DOHH2 (cell line): ENCODE measurements around the gene CLEC2A.

Experiments
- EZH2phosphoT487 ChIP-seq: fragments of 200-600 bp; sonication (generic); IDR thresholded peaks from 2 replicates; pipeline ENCODE4 v1.6.1; 2017; ENCODE audit warnings: borderline replicate concordance, mild to moderate bottlenecking, antibody characterized with exemption, low read length, moderate library complexity, mixed read lengths
- TF ChIP-seq, protein P1 (sequence below): fragments of 200-600 bp; sonication (generic); IDR thresholded peaks from one replicate; pipeline ENCODE4 v1.5.1; 2014; ENCODE audit warnings: antibody characterized with exemption, mild to moderate bottlenecking, low read depth, low read length; ENCODE audit not compliant: poor library complexity, severe bottlenecking

DNA sequence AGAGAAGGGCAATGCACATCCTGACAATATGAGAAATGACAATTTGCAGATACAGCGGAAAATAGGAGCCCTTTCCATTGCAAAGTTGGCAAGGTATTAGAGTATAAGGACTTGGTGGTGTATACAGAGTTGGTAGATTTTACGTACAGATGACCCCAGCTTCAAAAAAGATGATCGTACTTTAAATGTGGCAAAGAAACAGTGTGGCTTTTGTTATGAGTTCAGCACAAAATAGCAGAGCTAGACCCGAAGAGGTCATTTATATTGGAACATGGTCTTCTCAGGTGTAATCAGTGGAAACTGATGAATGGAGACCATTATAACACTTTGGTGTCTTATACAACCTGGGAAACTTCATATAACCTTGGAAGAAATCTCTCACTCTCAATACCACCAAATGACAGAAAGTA is 65.3 kb downstream of the CLEC2A start:
- TF ChIP-seq, protein P1, sequence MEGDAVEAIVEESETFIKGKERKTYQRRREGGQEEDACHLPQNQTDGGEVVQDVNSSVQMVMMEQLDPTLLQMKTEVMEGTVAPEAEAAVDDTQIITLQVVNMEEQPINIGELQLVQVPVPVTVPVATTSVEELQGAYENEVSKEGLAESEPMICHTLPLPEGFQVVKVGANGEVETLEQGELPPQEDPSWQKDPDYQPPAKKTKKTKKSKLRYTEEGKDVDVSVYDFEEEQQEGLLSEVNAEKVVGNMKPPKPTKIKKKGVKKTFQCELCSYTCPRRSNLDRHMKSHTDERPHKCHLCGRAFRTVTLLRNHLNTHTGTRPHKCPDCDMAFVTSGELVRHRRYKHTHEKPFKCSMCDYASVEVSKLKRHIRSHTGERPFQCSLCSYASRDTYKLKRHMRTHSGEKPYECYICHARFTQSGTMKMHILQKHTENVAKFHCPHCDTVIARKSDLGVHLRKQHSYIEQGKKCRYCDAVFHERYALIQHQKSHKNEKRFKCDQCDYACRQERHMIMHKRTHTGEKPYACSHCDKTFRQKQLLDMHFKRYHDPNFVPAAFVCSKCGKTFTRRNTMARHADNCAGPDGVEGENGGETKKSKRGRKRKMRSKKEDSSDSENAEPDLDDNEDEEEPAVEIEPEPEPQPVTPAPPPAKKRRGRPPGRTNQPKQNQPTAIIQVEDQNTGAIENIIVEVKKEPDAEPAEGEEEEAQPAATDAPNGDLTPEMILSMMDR: no peak
- no peak for TF ChIP-seq EZH2phosphoT487
